Measurements from ENCODE around the gene FGF3. TPM values are rescaled to one million over a fixed set of nuclear protein-coding genes. Genes with fewer than 3 reads are reported as not detected.

FGF3 gene
- total and polyA plus RNA-seq, 2 donors from 2014 or later, result not detected

DNA sequence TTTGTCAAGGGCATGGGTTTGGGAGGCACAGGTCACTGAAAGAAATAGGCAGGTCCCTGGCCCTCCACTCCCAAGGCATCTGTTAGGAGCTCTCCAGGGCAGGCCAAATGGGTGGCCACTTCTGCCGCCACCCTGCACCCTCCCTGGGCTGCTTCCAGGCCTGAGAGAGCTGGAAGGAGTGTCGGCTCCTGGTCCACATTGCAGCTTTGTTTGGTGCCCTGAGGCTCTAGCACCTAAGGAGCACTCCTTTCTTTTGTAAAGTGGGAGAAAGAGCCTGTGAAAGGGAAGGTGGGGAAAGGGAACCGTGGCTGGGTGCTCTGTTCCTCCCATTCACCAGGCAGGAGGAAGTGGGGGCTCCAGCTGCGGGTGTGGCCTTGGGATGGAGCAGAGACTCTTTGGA, 31.8 kb downstream of the FGF3 start:
- DNase-seq, result no peak
- Histone ChIP-seq H3K27ac (ENCODE audit: low read depth in 2 of 2, low read length in 2 of 2) (no peak overlapping the region), H3K4me1 (ENCODE audit: control insufficient read depth in 2 of 3, insufficient read depth in 2 of 3, low read depth in 1 of 3, low read length in 3 of 3) (no peaks in the 10 kb centered on the region), H3K4me3 (ENCODE audit: low read length in 3 of 3) (no peak overlapping the region), H3K9ac (ENCODE audit: low read length in 3 of 3) (no peak overlapping the region), H3K9me3 (ENCODE audit: control insufficient read depth in 2 of 3, insufficient read depth in 1 of 3, low read length in 3 of 3) (no peaks in the 10 kb centered on the region), H3K27me3 (ENCODE audit: control insufficient read depth, insufficient read depth, low read length) (no peaks in the 10 kb centered on the region), H3K36me3 (ENCODE audit: control insufficient read depth in 2 of 3, insufficient read depth in 3 of 3, low read length in 3 of 3) (no peaks in the 10 kb centered on the region)
- no peak for FAIRE-seq
- TF ChIP-seq CTCF (IDR thresholded peaks at IDR 0.05; ENCODE audit: borderline replicate concordance, extremely low read depth, insufficient read depth), result no peak
- intact Hi-C loops (cut with DNase I), result no loop called here

DNA sequence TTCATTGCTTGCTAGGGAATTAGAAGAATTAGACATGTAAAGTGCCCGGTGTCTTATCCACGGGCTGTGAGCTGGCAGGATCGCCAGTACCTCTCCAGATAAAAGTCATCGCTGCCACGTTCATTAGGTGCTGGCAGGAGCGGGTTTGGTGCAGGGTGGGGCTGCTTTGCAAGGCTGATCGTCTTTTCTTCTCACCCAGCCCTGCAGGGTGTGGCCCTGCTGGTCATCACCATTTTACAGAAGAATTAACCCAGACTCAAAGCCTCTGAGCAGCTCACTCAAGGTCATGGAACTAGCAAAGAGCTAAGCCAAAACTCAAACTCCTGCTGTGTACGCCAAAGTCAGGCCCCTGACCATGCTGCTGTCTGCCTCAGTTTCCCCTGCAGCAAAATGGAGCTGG, 38.0 kb downstream of the FGF3 start:
- H3K9ac ChIP-seq (ENCODE audit: low read length in 3 of 3), result no peak overlapping the region
- FAIRE-seq (no peak), DNase-seq (no peak)
- H3K27me3 ChIP-seq (ENCODE audit: control insufficient read depth, insufficient read depth, low read length), result no peaks in the 10 kb centered on the region
- H3K4me3 ChIP-seq (ENCODE audit: low read length in 3 of 3), result no peak overlapping the region
- H3K36me3 ChIP-seq (ENCODE audit: control insufficient read depth in 2 of 3, insufficient read depth in 3 of 3, low read length in 3 of 3), result no peaks in the 10 kb centered on the region
- H3K4me1 ChIP-seq (ENCODE audit: control insufficient read depth in 2 of 3, insufficient read depth in 2 of 3, low read depth in 1 of 3, low read length in 3 of 3), result no peaks in the 10 kb centered on the region
- intact Hi-C loops (cut with DNase I), result no loop called here
- no peaks in the 10 kb centered on the region for H3K9me3 ChIP-seq (ENCODE audit: control insufficient read depth in 2 of 3, insufficient read depth in 1 of 3, low read length in 3 of 3)
- TF ChIP-seq CTCF (IDR thresholded peaks at IDR 0.05; ENCODE audit: borderline replicate concordance, extremely low read depth, insufficient read depth), result no peak
- no peak overlapping the region for H3K27ac ChIP-seq (ENCODE audit: low read depth in 2 of 2, low read length in 2 of 2)

- H3K27ac ChIP-seq (ENCODE audit: low read depth in 2 of 2, low read length in 2 of 2), result no peak overlapping the region
- TF ChIP-seq CTCF (IDR thresholded peaks at IDR 0.05; ENCODE audit: borderline replicate concordance, extremely low read depth, insufficient read depth), result no peak
- no peaks in the 10 kb centered on the region for H3K4me1 ChIP-seq (ENCODE audit: control insufficient read depth in 2 of 3, insufficient read depth in 2 of 3, low read depth in 1 of 3, low read length in 3 of 3)
- H3K4me3 ChIP-seq (ENCODE audit: low read length in 3 of 3), result no peak overlapping the region
- peaks cover 6% of the 10 kb centered on the region for H3K27me3 ChIP-seq (ENCODE audit: control insufficient read depth, insufficient read depth, low read length)
- H3K9me3 ChIP-seq (ENCODE audit: control insufficient read depth in 2 of 3, insufficient read depth in 1 of 3, low read length in 3 of 3), result no peaks in the 10 kb centered on the region
- no peak for FAIRE-seq
- H3K9ac ChIP-seq (ENCODE audit: low read length in 3 of 3), result no peak overlapping the region
- DNase-seq, result no peak
- intact Hi-C loops (cut with DNase I), result no loop called here
- H3K36me3 ChIP-seq (ENCODE audit: control insufficient read depth in 2 of 3, insufficient read depth in 3 of 3, low read length in 3 of 3), result no peaks in the 10 kb centered on the region
These were observed 40.8 kb downstream of the FGF3 start for GRCh38 chr11:69778373-69778772.

DNA sequence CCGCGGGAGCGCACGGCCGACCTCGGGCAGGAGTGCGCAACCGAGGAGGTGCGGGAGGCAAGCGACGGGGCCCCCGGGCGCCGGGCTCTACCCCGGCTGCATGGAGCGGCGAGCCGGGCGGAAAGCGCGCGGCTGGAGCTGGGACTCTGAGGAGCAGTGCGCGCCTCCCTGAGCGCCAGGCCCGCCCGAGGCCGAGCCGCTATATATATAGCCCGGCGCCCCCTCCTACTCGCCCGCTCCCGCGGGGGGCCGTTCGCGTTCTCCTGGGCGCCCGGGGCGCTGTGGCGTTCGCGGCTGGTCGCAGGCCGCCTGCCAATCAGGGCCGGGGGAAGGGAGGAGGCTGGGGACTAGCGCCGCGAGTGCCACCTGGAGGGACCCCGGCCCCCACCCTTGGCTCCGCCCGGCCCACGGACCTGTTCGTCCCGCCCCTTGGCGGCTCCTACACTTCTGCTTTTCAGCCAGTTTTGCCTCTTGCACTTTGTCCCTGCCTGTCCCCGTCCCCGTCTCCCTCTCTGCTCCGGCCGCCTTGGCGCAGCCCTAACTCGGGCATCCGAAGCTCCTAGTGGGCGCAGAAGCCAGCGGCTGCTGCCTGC, 44.0 kb downstream of the FGF3 start, which contains the start of gene FGF4:
Gene FGF4 (minus strand): TSS at position 179 of the 593 bp plus-strand sequence. CDS start 257 bp downstream, outside the sequence.
- H3K9me3 ChIP-seq (ENCODE audit: control insufficient read depth in 2 of 3, insufficient read depth in 1 of 3, low read length in 3 of 3), result no peaks in the 10 kb centered on the region
- peaks cover 23% of the 10 kb centered on the region for H3K27me3 ChIP-seq (ENCODE audit: control insufficient read depth, insufficient read depth, low read length)
- H3K4me3 ChIP-seq (ENCODE audit: low read length in 3 of 3), result no peak within 1 kb of the TSS
- H3K36me3 ChIP-seq (ENCODE audit: control insufficient read depth in 2 of 3, insufficient read depth in 3 of 3, low read length in 3 of 3), result no peaks in the 10 kb centered on the region
- no peak within 1 kb of the TSS for H3K9ac ChIP-seq (ENCODE audit: low read length in 3 of 3)
- no peak within 1 kb of the TSS for H3K27ac ChIP-seq (ENCODE audit: low read depth in 2 of 2, low read length in 2 of 2)
- TF ChIP-seq CTCF (IDR thresholded peaks at IDR 0.05; ENCODE audit: borderline replicate concordance, extremely low read depth, insufficient read depth), result no peak
- no peak for FAIRE-seq
- H3K4me1 ChIP-seq (ENCODE audit: control insufficient read depth in 2 of 3, insufficient read depth in 2 of 3, low read depth in 1 of 3, low read length in 3 of 3), result no peaks in the 10 kb centered on the region
- intact Hi-C loops (cut with DNase I), result no loop called here
- DNase-seq, result peak in 3 of 5 donors; percentile 15 to 32 (median 15)

All from kidney (tissue), 14 donors.